Measurements from ENCODE around the gene HMGN1. TPM values are rescaled to one million over a fixed set of nuclear protein-coding genes. Genes with fewer than 3 reads are reported as not detected.

HMGN1 gene
- polyA plus RNA-seq, 1 donor from 2014 or later = 2,070 TPM

DNA sequence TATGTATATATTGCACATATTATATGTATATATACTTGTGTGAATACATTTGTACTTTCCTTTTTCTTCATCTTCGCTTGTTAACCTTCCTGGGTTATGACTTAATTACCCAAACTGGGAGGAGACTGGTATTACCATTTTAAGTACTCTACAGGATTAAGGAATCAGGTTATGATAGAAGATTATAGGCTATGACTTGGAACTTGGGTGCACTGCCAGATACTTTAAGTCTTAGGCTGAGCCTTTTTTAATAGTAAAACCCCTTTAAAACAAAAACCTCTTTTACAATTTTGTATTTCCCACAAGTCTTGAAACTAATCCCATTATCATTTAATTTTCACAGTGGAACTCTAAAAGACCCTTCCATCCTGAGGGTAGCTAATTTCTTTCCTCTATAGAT, 41.4 kb downstream of the HMGN1 start:
- Histone ChIP-seq H3K4me3 (ENCODE audit: low read length) (no peak overlapping the region), H3K9ac (ENCODE audit: low read length) (no peak overlapping the region), H3K9me3 (ENCODE audit: low read length) (no peaks in the 10 kb centered on the region), H3K36me3 (ENCODE audit: insufficient read depth, low read length) (no peaks in the 10 kb centered on the region), H3K79me2 (replicated peaks; ENCODE audit: insufficient read depth, low read length) (peaks cover 55% of the 10 kb centered on the region), H2AFZ (ENCODE audit: low read depth, low read length) (no peak overlapping the region), H3K9me2 (ENCODE audit: insufficient read depth, low read length) (no peaks in the 10 kb centered on the region), H4K20me1 (ENCODE audit: insufficient read depth) (peaks cover 6% of the 10 kb centered on the region), H3K27ac (ENCODE audit: low read length) (no peak overlapping the region), H3K27me3 (ENCODE audit: insufficient read depth, low read depth, low read length) (no peaks in the 10 kb centered on the region), H3K4me2 (ENCODE audit: low read length) (no peak overlapping the region), H3F3A (ENCODE audit: insufficient read depth, low read length, poor library complexity, severe bottlenecking) (no peaks in the 10 kb centered on the region)
- TF ChIP-seq EP300 (conservative IDR thresholded peaks at IDR 0.05; ENCODE audit: poor library complexity, severe bottlenecking) = no peak
- TF ChIP-seq SMC3 (conservative IDR thresholded peaks at IDR 0.05; ENCODE audit: poor library complexity) = no peak
- TF ChIP-seq RAD21 (conservative IDR thresholded peaks at IDR 0.05) = no peak
- no peak for TF ChIP-seq EZH2 (IDR thresholded peaks at IDR 0.05; ENCODE audit: borderline replicate concordance, insufficient read depth, low read length, poor library complexity, severe bottlenecking)
- TF ChIP-seq, protein P1, sequence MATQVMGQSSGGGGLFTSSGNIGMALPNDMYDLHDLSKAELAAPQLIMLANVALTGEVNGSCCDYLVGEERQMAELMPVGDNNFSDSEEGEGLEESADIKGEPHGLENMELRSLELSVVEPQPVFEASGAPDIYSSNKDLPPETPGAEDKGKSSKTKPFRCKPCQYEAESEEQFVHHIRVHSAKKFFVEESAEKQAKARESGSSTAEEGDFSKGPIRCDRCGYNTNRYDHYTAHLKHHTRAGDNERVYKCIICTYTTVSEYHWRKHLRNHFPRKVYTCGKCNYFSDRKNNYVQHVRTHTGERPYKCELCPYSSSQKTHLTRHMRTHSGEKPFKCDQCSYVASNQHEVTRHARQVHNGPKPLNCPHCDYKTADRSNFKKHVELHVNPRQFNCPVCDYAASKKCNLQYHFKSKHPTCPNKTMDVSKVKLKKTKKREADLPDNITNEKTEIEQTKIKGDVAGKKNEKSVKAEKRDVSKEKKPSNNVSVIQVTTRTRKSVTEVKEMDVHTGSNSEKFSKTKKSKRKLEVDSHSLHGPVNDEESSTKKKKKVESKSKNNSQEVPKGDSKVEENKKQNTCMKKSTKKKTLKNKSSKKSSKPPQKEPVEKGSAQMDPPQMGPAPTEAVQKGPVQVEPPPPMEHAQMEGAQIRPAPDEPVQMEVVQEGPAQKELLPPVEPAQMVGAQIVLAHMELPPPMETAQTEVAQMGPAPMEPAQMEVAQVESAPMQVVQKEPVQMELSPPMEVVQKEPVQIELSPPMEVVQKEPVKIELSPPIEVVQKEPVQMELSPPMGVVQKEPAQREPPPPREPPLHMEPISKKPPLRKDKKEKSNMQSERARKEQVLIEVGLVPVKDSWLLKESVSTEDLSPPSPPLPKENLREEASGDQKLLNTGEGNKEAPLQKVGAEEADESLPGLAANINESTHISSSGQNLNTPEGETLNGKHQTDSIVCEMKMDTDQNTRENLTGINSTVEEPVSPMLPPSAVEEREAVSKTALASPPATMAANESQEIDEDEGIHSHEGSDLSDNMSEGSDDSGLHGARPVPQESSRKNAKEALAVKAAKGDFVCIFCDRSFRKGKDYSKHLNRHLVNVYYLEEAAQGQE (IDR thresholded peaks at IDR 0.05; ENCODE audit: borderline replicate concordance) = no peak
- TF ChIP-seq POLR2AphosphoS5 (IDR thresholded peaks at IDR 0.05) = no peak
- TF ChIP-seq TAF1 (IDR thresholded peaks at IDR 0.05; ENCODE audit: low read depth) = no peak
- no peak for TF ChIP-seq MXI1 (conservative IDR thresholded peaks at IDR 0.05; ENCODE audit: poor library complexity, severe bottlenecking)
- TF ChIP-seq CTCF (IDR thresholded peaks at IDR 0.05; ENCODE audit: poor library complexity, severe bottlenecking) = no peak

DNA sequence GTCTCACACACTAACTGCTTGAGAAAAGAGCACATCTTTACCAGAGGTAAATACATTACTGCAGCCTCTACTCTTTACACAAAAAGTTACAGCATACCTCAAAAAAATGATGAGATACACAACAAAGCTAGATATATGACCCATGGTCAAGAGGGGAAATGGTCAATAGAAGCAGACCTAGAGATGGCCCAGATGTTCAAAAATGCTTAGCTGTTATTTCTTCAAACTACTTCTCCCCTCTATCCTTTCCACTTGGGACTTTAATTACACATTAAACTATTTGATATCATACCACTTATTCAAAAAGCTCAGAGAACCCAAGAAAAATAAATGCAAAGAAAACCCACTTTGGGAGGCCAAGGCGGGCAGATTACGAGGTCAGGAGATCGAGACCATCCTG, 48.3 kb downstream of the HMGN1 start:
- Histone ChIP-seq H2AFZ (ENCODE audit: low read depth, low read length) (no peak overlapping the region), H3K9ac (ENCODE audit: low read length) (no peak overlapping the region), H3F3A (ENCODE audit: insufficient read depth, low read length, poor library complexity, severe bottlenecking) (no peaks in the 10 kb centered on the region), H3K79me2 (replicated peaks; ENCODE audit: insufficient read depth, low read length) (peaks cover 53% of the 10 kb centered on the region), H3K9me2 (ENCODE audit: insufficient read depth, low read length) (no peaks in the 10 kb centered on the region), H4K20me1 (ENCODE audit: insufficient read depth) (no peaks in the 10 kb centered on the region), H3K4me2 (ENCODE audit: low read length) (no peak overlapping the region), H3K36me3 (ENCODE audit: insufficient read depth, low read length) (no peaks in the 10 kb centered on the region), H3K27me3 (ENCODE audit: insufficient read depth, low read depth, low read length) (no peaks in the 10 kb centered on the region), H3K4me3 (ENCODE audit: low read length) (no peak overlapping the region), H3K27ac (ENCODE audit: low read length) (no peak overlapping the region), H3K9me3 (ENCODE audit: low read length) (no peaks in the 10 kb centered on the region)
- no peak for TF ChIP-seq TAF1 (IDR thresholded peaks at IDR 0.05; ENCODE audit: low read depth)
- no peak for TF ChIP-seq MXI1 (conservative IDR thresholded peaks at IDR 0.05; ENCODE audit: poor library complexity, severe bottlenecking)
- no peak for TF ChIP-seq SMC3 (conservative IDR thresholded peaks at IDR 0.05; ENCODE audit: poor library complexity)
- no peak for TF ChIP-seq CTCF (IDR thresholded peaks at IDR 0.05; ENCODE audit: poor library complexity, severe bottlenecking)
- TF ChIP-seq POLR2AphosphoS5 (IDR thresholded peaks at IDR 0.05) = no peak
- no peak for TF ChIP-seq RAD21 (conservative IDR thresholded peaks at IDR 0.05)
- no peak for TF ChIP-seq EZH2 (IDR thresholded peaks at IDR 0.05; ENCODE audit: borderline replicate concordance, insufficient read depth, low read length, poor library complexity, severe bottlenecking)
- TF ChIP-seq EP300 (conservative IDR thresholded peaks at IDR 0.05; ENCODE audit: poor library complexity, severe bottlenecking) = no peak
- TF ChIP-seq, protein P1 (IDR thresholded peaks at IDR 0.05; ENCODE audit: borderline replicate concordance) = no peak

Measured in neural cell (in vitro differentiated cells).